Endothelial cell of umbilical vein (primary cell): Measurements from ENCODE around the gene ZNF462. TPM values are rescaled to one million over a fixed set of nuclear protein-coding genes. Genes with fewer than 3 reads are reported as not detected.

Experiments
- BruUV-seq: library from RNA; stranded (reverse); fragments of 400-500 nt; replicated peaks from 2 replicates; lab custom pipeline; 2021; lab: Mats Ljungman, UMichigan
- CTCF ChIA-PET: fragments of 300-600, 350-600 bp; sonication (Branson Sonifier 250); formaldehyde crosslinking; loops from one replicate; lab custom pipeline; 2021; ENCODE audit warnings: antibody characterized with exemption, inconsistent platforms; lab: Charles Lee
- POLR2A ChIA-PET: fragments of 300-600, 350-600 bp; sonication (Branson Sonifier 250); formaldehyde crosslinking; loops from one replicate; lab custom pipeline; 2021; ENCODE audit warnings: antibody characterized with exemption, inconsistent platforms; lab: Charles Lee
- DNase-seq: peaks from one replicate; pipeline ENCODE4 v3.0.0-alpha.2; 2011; ENCODE audit warnings: low read depth, low spot score
- FAIRE-seq: peaks from 2 replicates; lab custom pipeline; 2011; peaks lifted over from hg19 to GRCh38; lab: Jason Lieb, UNC
- H2AFZ ChIP-seq: 2 replicates; pipeline ENCODE4 v1.6.0; 2012; ENCODE audit warnings: low read depth, low read length, control low read depth, inconsistent platforms
- H3K27ac ChIP-seq: 2 replicates; pipeline ENCODE4 v1.5.1; 2011; ENCODE audit warnings: low read depth, mild to moderate bottlenecking, control low read depth, low read length, moderate library complexity; ENCODE audit not compliant: insufficient read depth
- H3K27me3 ChIP-seq, 2 experiments: 2 replicates each; pipeline versions ENCODE4 v1.6.0 to v1.6.1; 2011; ENCODE audit warnings: low read length in 2 of 2, mixed read lengths in 1 of 2; ENCODE audit not compliant: control insufficient read depth in 2 of 2, insufficient read depth in 2 of 2
- H3K36me3 ChIP-seq, 2 experiments: 2 replicates in 1 of 2; 3 replicates in 1 of 2; pipeline ENCODE4 v1.5.1; 2011; ENCODE audit warnings: low read length in 2 of 2, mild to moderate bottlenecking in 1 of 2, moderate library complexity in 1 of 2; ENCODE audit not compliant: control insufficient read depth in 2 of 2, insufficient read depth in 2 of 2; ENCODE audit errors: extremely low read depth in 1 of 2
- H3K4me1 ChIP-seq: 3 replicates; pipeline ENCODE4 v1.5.1; 2011; ENCODE audit warnings: mild to moderate bottlenecking, low read length; ENCODE audit not compliant: control insufficient read depth, insufficient read depth; ENCODE audit errors: extremely low read depth
- H3K4me2 ChIP-seq: 2 replicates; pipeline ENCODE4 v1.6.1; 2011; ENCODE audit warnings: low read length, control low read depth, mixed read lengths; ENCODE audit not compliant: insufficient read depth
- H3K4me3 ChIP-seq, 3 experiments: fragments of 200-600 bp in 1 of 3; sonication (generic), shearing (Covaris generic) in 1 of 3; replicated peaks in 1 of 3; 2 replicates each; pipeline ENCODE4 v1.5.1; 2011 to 2016; ENCODE audit warnings: control low read depth in 3 of 3, low read length in 3 of 3, mild to moderate bottlenecking in 2 of 3, inconsistent platforms in 1 of 3, low read depth in 1 of 3, moderate library complexity in 1 of 3; ENCODE audit not compliant: insufficient read depth in 1 of 3
- H3K79me2 ChIP-seq: 2 replicates; pipeline ENCODE4 v1.6.0; 2012; ENCODE audit warnings: low read length, inconsistent platforms; ENCODE audit not compliant: control insufficient read depth, insufficient read depth
- H3K9ac ChIP-seq: replicated peaks from 2 replicates; pipeline ENCODE3; 2011; ENCODE audit warnings: low read length, control low read depth; ENCODE audit not compliant: insufficient read depth; ENCODE audit errors: extremely low read depth
- H3K9me1 ChIP-seq: replicated peaks from 3 replicates; pipeline ENCODE4 v1.6.0; 2011; ENCODE audit warnings: mild to moderate bottlenecking, low read length; ENCODE audit not compliant: control insufficient read depth, insufficient read depth; ENCODE audit errors: extremely low read depth
- H3K9me3 ChIP-seq: replicated peaks from 2 replicates; pipeline ENCODE4 v1.5.1; 2012; ENCODE audit warnings: low read length, inconsistent platforms; ENCODE audit not compliant: control insufficient read depth, insufficient read depth
- H4K20me1 ChIP-seq: replicated peaks from 2 replicates; pipeline ENCODE3; 2011; ENCODE audit warnings: mild to moderate bottlenecking, low read length; ENCODE audit not compliant: control insufficient read depth, insufficient read depth; ENCODE audit errors: extremely low read depth
- CTCF ChIP-seq, 2 donors: IDR thresholded peaks; 1 replicate in 1 of 2; 2 replicates in 1 of 2; pipeline ENCODE4 v1.5.1; 2011; ENCODE audit warnings: low read length in 2 of 2, mild to moderate bottlenecking in 2 of 2, moderate library complexity in 2 of 2, control low read depth in 1 of 2, inconsistent platforms in 1 of 2, low read depth in 1 of 2; ENCODE audit not compliant: insufficient read depth in 1 of 2; ENCODE audit errors: extremely low read depth in 1 of 2
- EZH2 ChIP-seq: IDR thresholded peaks from 2 replicates; pipeline ENCODE4 v1.6.1; 2012; ENCODE audit warnings: borderline replicate concordance, low read depth, mild to moderate bottlenecking, moderate library complexity, low read length, inconsistent platforms; ENCODE audit not compliant: severe bottlenecking
- FOS ChIP-seq: IDR thresholded peaks from 2 replicates; pipeline ENCODE4 v1.6.1; 2011; ENCODE audit warnings: mild to moderate bottlenecking, low read length, moderate library complexity, borderline replicate concordance; ENCODE audit not compliant: insufficient read depth
- GATA2 ChIP-seq: IDR thresholded peaks from 2 replicates; pipeline ENCODE4 v1.7.0; 2011; ENCODE audit warnings: low read depth, mild to moderate bottlenecking, moderate library complexity, mixed read lengths, low read length; ENCODE audit not compliant: insufficient read length, insufficient read depth
- JUN ChIP-seq: IDR thresholded peaks from 2 replicates; pipeline ENCODE4 v1.6.1; 2011; ENCODE audit warnings: borderline replicate concordance, low read depth; ENCODE audit not compliant: insufficient read length, insufficient read depth
- MAX ChIP-seq: IDR thresholded peaks from 2 replicates; pipeline ENCODE4 v1.6.1; 2011; ENCODE audit not compliant: insufficient read depth, insufficient read length
- MYC ChIP-seq: IDR thresholded peaks from one replicate; pipeline ENCODE4 v1.6.1; 2011; ENCODE audit warnings: mild to moderate bottlenecking, low read depth, low read length
- POLR2A ChIP-seq: IDR thresholded peaks from 2 replicates; pipeline ENCODE4 v1.6.1; 2012; ENCODE audit warnings: low read depth, mild to moderate bottlenecking, control low read depth, low read length
- POLR2AphosphoS5 ChIP-seq: IDR thresholded peaks from 2 replicates; pipeline ENCODE4 v1.6.1; 2012; ENCODE audit warnings: low read depth, mild to moderate bottlenecking, control low read depth, low read length, moderate library complexity; ENCODE audit not compliant: insufficient read depth
- dilution Hi-C: fragments of 300-500 bp; cut with MboI; formaldehyde crosslinking; loops from one replicate; pipeline ENCODE4 v1.15.0; 2019; ENCODE audit warnings: low sequenced_read_pairs; ENCODE audit not compliant: extremely low pct_ligation_motif_present
- intact Hi-C: fragments of 100-400 bp; cut with micrococcal nuclease; formaldehyde crosslinking; loops from one replicate; pipeline ENCODE4 v1.10.0; 2022
- polyA plus RNA-seq, 4 experiments: library from polyadenylated mRNA; depleted of rRNA in 3 of 4; stranded (reverse) in 3 of 4; unstranded in 1 of 4; fragments of >200 nt; gene quantifications; 2 replicates each; pipeline versions ENCODE4 v1.2.1 to v1.2.3, GENCODE V29; 2011 to 2012; ENCODE audit warnings: missing spikeins in 1 of 4
- total RNA-seq: library from RNA; stranded (reverse); gene quantifications from 2 replicates; pipeline ENCODE4 v1.2.3, GENCODE V29; 2021

The ZNF462 gene
- total and polyA plus RNA-seq, 2 donors (not counting 3 experiments of a cell fraction or from before 2014, with no cell fraction given): 6.2 to 24.7 TPM

- no peak for FAIRE-seq
- H3K9me3 ChIP-seq: no peaks in the 10 kb centered on the region
- H3K4me3 ChIP-seq: no peak overlapping the region
- ChIA-PET CTCF (no interaction called here), POLR2A (no interaction called here)
- no peaks in the 10 kb centered on the region for H4K20me1 ChIP-seq
- no peak overlapping the region for H3K27ac ChIP-seq
- BruUV-seq: no TSS peak
- no peaks in the 10 kb centered on the region for H3K36me3 ChIP-seq
- intact Hi-C loops: no loop called here
- no peaks in the 10 kb centered on the region for H3K4me1 ChIP-seq
- no peak overlapping the region for H3K4me2 ChIP-seq
- H3K9me1 ChIP-seq: no peaks in the 10 kb centered on the region
- no peaks in the 10 kb centered on the region for H3K79me2 ChIP-seq
- DNase-seq: no peak
- H2AFZ ChIP-seq: no peak overlapping the region
- no peak overlapping the region for H3K9ac ChIP-seq
- TF ChIP-seq CTCF (IDR thresholded peaks at IDR 0.05; ENCODE audit: extremely low read depth in 1 of 2, insufficient read depth in 1 of 2, low read depth in 1 of 2, low read length in 2 of 2): no peak
- TF ChIP-seq JUN: no peak
- no peak for TF ChIP-seq GATA2
- no peak for TF ChIP-seq EZH2
- dilution Hi-C loops: no loop called here
- no peaks in the 10 kb centered on the region for H3K27me3 ChIP-seq
Observed at GRCh38 chr9:107042606-107043005, 179.6 kb downstream of the ZNF462 start.

- H3K4me2 ChIP-seq: no peak overlapping the region
- no peaks in the 10 kb centered on the region for H3K9me3 ChIP-seq
- FAIRE-seq: no peak
- no peaks in the 10 kb centered on the region for H3K36me3 ChIP-seq
- dilution Hi-C loops (no loop called here), intact Hi-C loops (no loop called here)
- no peak overlapping the region for H2AFZ ChIP-seq
- H3K27me3 ChIP-seq: no peaks in the 10 kb centered on the region
- POLR2A ChIA-PET: no interaction called here
- BruUV-seq: no TSS peak
- H3K79me2 ChIP-seq: no peaks in the 10 kb centered on the region
- DNase-seq: peak; percentile 4
- no peak for TF ChIP-seq EZH2
- TF ChIP-seq POLR2A: no peak
- no peak for TF ChIP-seq GATA2
- no peak for TF ChIP-seq POLR2AphosphoS5
- TF ChIP-seq MAX: no peak
- TF ChIP-seq FOS: no peak
- TF ChIP-seq CTCF (IDR thresholded peaks at IDR 0.05; ENCODE audit: extremely low read depth in 1 of 2, insufficient read depth in 1 of 2, low read depth in 1 of 2, low read length in 2 of 2): no peak
- TF ChIP-seq JUN: no peak
- TF ChIP-seq MYC: no peak
- H4K20me1 ChIP-seq: no peaks in the 10 kb centered on the region
- H3K27ac ChIP-seq: no peak overlapping the region
- no peak overlapping the region for H3K9ac ChIP-seq
- CTCF ChIA-PET: no interaction called here
- H3K4me3 ChIP-seq: no peak overlapping the region
- no peaks in the 10 kb centered on the region for H3K9me1 ChIP-seq
- H3K4me1 ChIP-seq: no peaks in the 10 kb centered on the region
Observed at GRCh38 chr9:107043886-107044285, 180.9 kb downstream of the ZNF462 start.
